H9 (cell line): ENCODE data around the gene ERN1. TPM values are rescaled to one million over a fixed set of nuclear protein-coding genes. Genes with fewer than 3 reads are reported as not detected.

Source experiments
- DNase-seq: peaks from one replicate; pipeline ENCODE4 v3.0.0-alpha.2; 2017
- H2AFZ ChIP-seq: one replicate; pipeline ENCODE4 v1.6.1; 2013; ENCODE audit warnings: mild to moderate bottlenecking, low read length, control low read depth, moderate library complexity
- H2AK5ac ChIP-seq: 2 replicates; pipeline ENCODE4 v1.6.1; 2013; ENCODE audit warnings: low read length, control low read depth, mixed read lengths; ENCODE audit not compliant: insufficient read length
- H2BK120ac ChIP-seq: one replicate; pipeline ENCODE4 v1.6.1; 2013; ENCODE audit warnings: low read depth, mild to moderate bottlenecking, low read length, control low read depth, inconsistent platforms; ENCODE audit not compliant: poor library complexity, severe bottlenecking
- H2BK12ac ChIP-seq: 2 replicates; pipeline ENCODE4 v1.6.1; 2013; ENCODE audit warnings: low read length, control low read depth, mixed read lengths, low read depth; ENCODE audit not compliant: insufficient read length
- H2BK15ac ChIP-seq: 2 replicates; pipeline ENCODE4 v1.6.1; 2013; ENCODE audit warnings: low read depth, low read length, control low read depth
- H2BK20ac ChIP-seq: one replicate; pipeline ENCODE4 v1.6.1; 2013; ENCODE audit warnings: low read depth, mild to moderate bottlenecking, low read length, control low read depth, inconsistent platforms; ENCODE audit not compliant: poor library complexity, severe bottlenecking
- H2BK5ac ChIP-seq: 2 replicates; pipeline ENCODE4 v1.6.1; 2013; ENCODE audit warnings: low read length, control low read depth, mixed read lengths; ENCODE audit not compliant: insufficient read length
- H3K14ac ChIP-seq: 2 replicates; pipeline ENCODE4 v1.6.1; 2013; ENCODE audit warnings: low read length, control low read depth; ENCODE audit not compliant: insufficient read depth
- H3K18ac ChIP-seq: 2 replicates; pipeline ENCODE4 v1.6.1; 2013; ENCODE audit warnings: low read depth, mild to moderate bottlenecking, mixed read lengths, low read length, control low read depth; ENCODE audit not compliant: insufficient read length
- H3K23ac ChIP-seq: 2 replicates; pipeline ENCODE4 v1.6.1; 2013; ENCODE audit warnings: low read length, control low read depth, mixed read lengths, low read depth; ENCODE audit not compliant: insufficient read length
- H3K23me2 ChIP-seq: 2 replicates; pipeline ENCODE4 v1.6.1; 2013; ENCODE audit warnings: low read depth, mild to moderate bottlenecking, mixed read lengths, low read length, control low read depth; ENCODE audit not compliant: insufficient read length, poor library complexity, severe bottlenecking
- H3K27ac ChIP-seq: 2 replicates; pipeline ENCODE4 v1.5.1; 2013; ENCODE audit warnings: low read length, control low read depth, mixed read lengths, low read depth; ENCODE audit not compliant: insufficient read length
- H3K27me3 ChIP-seq: 2 replicates; pipeline ENCODE4 v1.6.1; 2013; ENCODE audit warnings: low read length, control low read depth, inconsistent platforms; ENCODE audit not compliant: insufficient read depth
- H3K4ac ChIP-seq: 2 replicates; pipeline ENCODE4 v1.6.1; 2013; ENCODE audit warnings: low read depth, mild to moderate bottlenecking, control low read depth, inconsistent platforms, low read length, moderate library complexity
- H3K4me1 ChIP-seq: 2 replicates; pipeline ENCODE4 v1.6.1; 2013; ENCODE audit warnings: low read length, control low read depth, inconsistent platforms; ENCODE audit not compliant: insufficient read depth
- H3K4me2 ChIP-seq: 2 replicates; pipeline ENCODE4 v1.6.1; 2013; ENCODE audit warnings: low read length, control low read depth, mixed read lengths; ENCODE audit not compliant: insufficient read length, insufficient read depth
- H3K56ac ChIP-seq: 2 replicates; pipeline ENCODE4 v1.6.1; 2013; ENCODE audit warnings: low read depth, mild to moderate bottlenecking, mixed read lengths, low read length, control low read depth; ENCODE audit not compliant: insufficient read length
- H3K79me1 ChIP-seq: 2 replicates; pipeline ENCODE4 v1.6.1; 2013; ENCODE audit warnings: low read depth, mild to moderate bottlenecking, moderate library complexity, low read length, control low read depth, inconsistent platforms; ENCODE audit not compliant: insufficient read depth, poor library complexity, severe bottlenecking
- H3K79me2 ChIP-seq: 2 replicates; pipeline ENCODE4 v1.6.1; 2013; ENCODE audit warnings: low read length, control low read depth, inconsistent platforms; ENCODE audit not compliant: insufficient read depth
- H3K9ac ChIP-seq: 2 replicates; pipeline ENCODE4 v1.6.1; 2013; ENCODE audit warnings: low read length, control low read depth, mixed read lengths; ENCODE audit not compliant: insufficient read length; ENCODE audit errors: extremely low read depth
- H3K9me3 ChIP-seq: one replicate; pipeline ENCODE4 v1.6.1; 2013; ENCODE audit warnings: low read depth, low read length, inconsistent platforms; ENCODE audit not compliant: control insufficient read depth
- H3T11ph ChIP-seq: one replicate; pipeline ENCODE4 v1.6.1; 2013; ENCODE audit warnings: mild to moderate bottlenecking, low read length, control low read depth, inconsistent platforms
- H4K20me1 ChIP-seq: one replicate; pipeline ENCODE4 v1.6.1; 2013; ENCODE audit not compliant: control insufficient read depth, insufficient read length, insufficient read depth
- H4K5ac ChIP-seq: 2 replicates; pipeline ENCODE4 v1.6.1; 2013; ENCODE audit warnings: low read depth, mild to moderate bottlenecking, mixed read lengths, low read length, control low read depth; ENCODE audit not compliant: insufficient read length
- H4K8ac ChIP-seq: replicated peaks from 2 replicates; pipeline ENCODE4 v1.6.1; 2013; ENCODE audit warnings: low read length, control low read depth, mixed read lengths, low read depth; ENCODE audit not compliant: insufficient read length
- H4K91ac ChIP-seq: 2 replicates; pipeline ENCODE4 v1.6.1; 2013; ENCODE audit warnings: low read depth, mild to moderate bottlenecking, moderate library complexity, mixed read lengths, low read length, control low read depth; ENCODE audit not compliant: insufficient read length
- H3K27ac Mint-ChIP-seq, 3 experiments: 2 replicates in 2 of 3; 3 replicates in 1 of 3; pipeline ENCODE4 v1.8.0; 2020 to 2021; ENCODE audit warnings: mixed read lengths in 3 of 3, mild to moderate bottlenecking in 1 of 3, moderate library complexity in 1 of 3
- H3K27me3 Mint-ChIP-seq: 2 replicates; pipeline ENCODE4 v1.8.0; 2021; ENCODE audit warnings: low read depth, mild to moderate bottlenecking, moderate library complexity, mixed read lengths
- H3K36me3 Mint-ChIP-seq, 3 experiments: 2 replicates in 2 of 3; 3 replicates in 1 of 3; pipeline ENCODE4 v1.8.0; 2020 to 2021; ENCODE audit warnings: low read depth in 3 of 3, mixed read lengths in 3 of 3; ENCODE audit not compliant: insufficient read depth in 1 of 3
- H3K4me1 Mint-ChIP-seq, 2 experiments: 2 replicates each; pipeline ENCODE4 v1.8.0; 2020; ENCODE audit warnings: mixed read lengths in 2 of 2
- H3K4me3 Mint-ChIP-seq, 2 experiments: 2 replicates in 1 of 2; 3 replicates in 1 of 2; pipeline ENCODE4 v1.8.0; 2020 to 2021; ENCODE audit warnings: mild to moderate bottlenecking in 2 of 2, mixed read lengths in 2 of 2, moderate library complexity in 1 of 2
- H3K9me3 Mint-ChIP-seq, 2 experiments: 2 replicates in 1 of 2; 3 replicates in 1 of 2; pipeline ENCODE4 v1.8.0; 2020; ENCODE audit warnings: mild to moderate bottlenecking in 2 of 2, mixed read lengths in 2 of 2, moderate library complexity in 1 of 2
- WGBS: extraction: QIAGEN DNeasy Blood & Tissue Kit; methylation state at CpG from one replicate; pipeline ENCODE4 v1.1.7; 2013; ENCODE audit warnings: missing lambda C conversion rate, low lambda C conversion rate, mixed read lengths; ENCODE audit not compliant: insufficient read length; ENCODE audit errors: extremely low coverage; 5-methylcytosine and 5-hydroxymethylcytosine counted together
- total RNA-seq: library from RNA; stranded (reverse); gene quantifications from 2 replicates; pipeline ENCODE4 v1.2.1, GENCODE V29; 2021
- TF ChIP-seq, protein P1 (sequence below): fragments of 200-600 bp; sonication (generic); conservative IDR thresholded peaks from 3 replicates; pipeline ENCODE4 v1.8.0; 2021; ENCODE audit warnings: antibody characterized with exemption, mild to moderate bottlenecking

Gene ERN1
- total RNA-seq, 1 experiment from 2014 or later = 5.0 TPM

DNA sequence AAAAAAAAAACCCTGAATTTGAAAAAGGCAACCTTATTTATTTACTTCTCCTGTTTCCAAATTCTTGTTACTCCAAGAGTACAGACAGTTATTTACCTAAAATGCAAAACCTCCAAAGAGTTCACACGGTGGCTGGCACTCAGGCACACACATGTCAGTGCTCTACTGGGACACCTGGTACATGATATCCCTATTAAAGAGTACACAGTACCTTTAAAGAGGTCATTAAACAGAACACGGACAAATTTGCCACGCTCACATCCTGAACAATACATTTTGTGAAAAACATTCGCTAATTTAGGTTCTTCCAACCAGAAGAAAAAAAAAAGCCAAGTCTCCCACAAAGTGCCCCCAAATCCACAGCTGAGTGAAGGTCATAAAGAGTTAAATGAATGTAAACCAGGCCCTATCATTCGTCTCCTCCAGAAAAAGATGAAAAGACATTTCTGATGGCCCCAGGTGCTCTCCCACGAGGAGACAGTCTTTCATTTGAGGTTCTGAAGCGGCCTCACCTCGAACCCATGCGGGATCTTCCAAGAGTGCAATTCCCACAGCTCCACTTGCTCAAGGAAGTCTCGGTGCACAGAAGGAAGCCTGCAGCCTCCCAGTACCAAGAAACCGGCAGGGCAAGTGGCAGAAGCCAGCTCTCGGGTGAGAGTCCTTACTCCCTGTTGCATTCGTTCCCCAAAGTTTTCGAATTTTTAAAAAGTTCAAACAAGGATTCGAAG is 993 bp downstream of the ERN1 start:
- Histone ChIP-seq H3T11ph (no peak overlapping the region), H2BK15ac (no peak overlapping the region), H2BK12ac (no peak overlapping the region), H2BK5ac (no peak overlapping the region), H3K27ac (no peak overlapping the region), H2AK5ac (no peak overlapping the region), H3K9ac (peak overlapping the region; percentile 52), H3K23me2 (no peaks in the 10 kb centered on the region), H3K27me3 (no peaks in the 10 kb centered on the region; the same call in 1 of the 2 replicates), H3K56ac (no peak overlapping the region), H3K23ac (no peak overlapping the region), H3K18ac (no peak overlapping the region), H3K14ac (no peak overlapping the region), H3K9me3 (no peaks in the 10 kb centered on the region), H2BK120ac (no peak overlapping the region), H2BK20ac (no peak overlapping the region), H3K79me1 (no peaks in the 10 kb centered on the region), H3K79me2 (no peaks in the 10 kb centered on the region), H3K4me2 (peak overlapping the region; percentile 65), H2AFZ (no peak overlapping the region), H4K5ac (no peak overlapping the region), H3K4ac (no peak overlapping the region), H4K91ac (no peak overlapping the region), H3K4me1 (0 out of 2 replicates have a peak, but pooled peaks cover 3% of the 10 kb centered on the region), H4K8ac (no peak overlapping the region), H4K20me1 (no peaks in the 10 kb centered on the region)
- WGBS = no CpG with 5 or more reads among the region's 15 CpGs
- Mint-ChIP-seq H3K27ac (no peak overlapping the region), H3K27me3 (peaks cover 33% of the 10 kb centered on the region), H3K4me1 (peaks cover 8 to 10% of the 10 kb centered on the region in 2 experiments), H3K9me3 (no peaks in the 10 kb centered on the region), H3K36me3 (no peaks in the 10 kb centered on the region), H3K4me3 (peak overlapping the region; percentile 71 to 86)
- TF ChIP-seq, protein P1, sequence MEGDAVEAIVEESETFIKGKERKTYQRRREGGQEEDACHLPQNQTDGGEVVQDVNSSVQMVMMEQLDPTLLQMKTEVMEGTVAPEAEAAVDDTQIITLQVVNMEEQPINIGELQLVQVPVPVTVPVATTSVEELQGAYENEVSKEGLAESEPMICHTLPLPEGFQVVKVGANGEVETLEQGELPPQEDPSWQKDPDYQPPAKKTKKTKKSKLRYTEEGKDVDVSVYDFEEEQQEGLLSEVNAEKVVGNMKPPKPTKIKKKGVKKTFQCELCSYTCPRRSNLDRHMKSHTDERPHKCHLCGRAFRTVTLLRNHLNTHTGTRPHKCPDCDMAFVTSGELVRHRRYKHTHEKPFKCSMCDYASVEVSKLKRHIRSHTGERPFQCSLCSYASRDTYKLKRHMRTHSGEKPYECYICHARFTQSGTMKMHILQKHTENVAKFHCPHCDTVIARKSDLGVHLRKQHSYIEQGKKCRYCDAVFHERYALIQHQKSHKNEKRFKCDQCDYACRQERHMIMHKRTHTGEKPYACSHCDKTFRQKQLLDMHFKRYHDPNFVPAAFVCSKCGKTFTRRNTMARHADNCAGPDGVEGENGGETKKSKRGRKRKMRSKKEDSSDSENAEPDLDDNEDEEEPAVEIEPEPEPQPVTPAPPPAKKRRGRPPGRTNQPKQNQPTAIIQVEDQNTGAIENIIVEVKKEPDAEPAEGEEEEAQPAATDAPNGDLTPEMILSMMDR = no peak
- peak; percentile 39 for DNase-seq
